GM18499 (cell line): ENCODE results near the gene MTSS2.

Experiments
- ATAC-seq: cut with Tn5 transposase; IDR thresholded peaks from one replicate; pipeline ENCODE4 v1.9.1; 2021; ENCODE audit warnings: moderate number of reproducible peaks; ENCODE audit not compliant: insufficient read depth, unreplicated experiment

Gene MTSS2

DNA sequence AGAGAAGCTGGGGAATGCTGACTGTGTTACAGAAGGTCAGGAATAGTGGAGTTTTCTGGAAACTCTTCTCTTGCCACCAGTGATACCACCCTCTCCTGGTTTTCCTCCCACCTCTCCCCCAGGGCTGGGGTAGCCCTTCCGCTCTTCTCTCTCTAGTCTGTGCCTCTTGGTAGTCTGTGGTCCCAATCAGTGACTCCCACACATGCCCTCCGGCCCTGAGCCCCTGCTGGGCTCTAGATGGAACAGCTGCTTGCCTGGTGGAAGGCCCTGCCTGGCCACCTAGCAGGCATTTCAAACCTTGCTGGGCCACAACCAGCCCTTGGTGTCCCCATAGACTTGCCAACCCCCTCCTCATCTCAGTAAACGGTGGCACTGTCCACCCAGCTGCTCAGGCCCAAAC lies 15.2 kb upstream of the MTSS2 start:
- ATAC-seq: no peak

DNA sequence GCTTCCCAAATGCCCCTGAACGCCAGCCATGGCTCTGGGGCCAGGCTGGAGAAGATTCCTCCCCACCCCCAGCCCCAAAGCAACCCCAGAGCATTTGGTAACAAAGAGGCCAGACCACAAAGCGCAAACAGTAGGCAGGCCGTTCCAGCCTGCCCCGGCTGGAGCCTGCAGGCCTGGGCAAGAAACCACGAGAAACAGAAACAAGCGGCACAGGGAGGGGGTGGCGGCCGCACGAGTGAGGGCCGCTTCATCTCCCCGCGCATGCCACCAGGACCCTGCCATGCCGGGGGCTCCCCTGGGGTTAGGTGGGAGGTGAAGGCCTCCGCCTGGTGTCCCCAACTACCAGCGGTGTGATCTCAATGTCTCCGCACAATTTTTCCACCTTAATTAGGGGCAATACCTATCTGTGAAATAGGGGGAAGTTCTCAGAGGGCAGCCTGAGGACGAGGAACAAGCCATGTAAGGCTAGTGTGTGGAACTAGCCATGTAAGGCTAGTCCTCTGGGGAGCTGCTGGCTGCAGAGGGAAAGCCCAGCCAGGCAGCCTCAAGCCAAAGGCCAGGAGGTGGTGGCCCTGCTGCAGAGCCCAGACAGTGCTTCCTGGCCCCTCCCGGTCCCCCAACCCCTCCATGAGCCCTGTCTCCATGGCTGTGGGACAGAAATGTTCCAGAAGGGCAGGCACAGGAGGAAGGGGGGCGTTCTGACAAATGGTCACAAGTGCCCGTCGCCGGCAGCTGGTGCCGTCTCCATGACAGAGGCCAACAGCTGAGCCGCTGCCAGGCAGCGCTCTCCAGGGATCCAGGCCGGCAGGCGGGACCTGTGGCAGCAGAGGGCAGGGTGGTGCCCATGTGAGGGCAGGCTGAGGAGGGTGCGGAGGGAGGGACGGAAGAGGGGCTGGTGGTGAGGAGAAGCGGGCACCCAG lies 14.5 kb upstream of the MTSS2 start:
- no peak for ATAC-seq

DNA sequence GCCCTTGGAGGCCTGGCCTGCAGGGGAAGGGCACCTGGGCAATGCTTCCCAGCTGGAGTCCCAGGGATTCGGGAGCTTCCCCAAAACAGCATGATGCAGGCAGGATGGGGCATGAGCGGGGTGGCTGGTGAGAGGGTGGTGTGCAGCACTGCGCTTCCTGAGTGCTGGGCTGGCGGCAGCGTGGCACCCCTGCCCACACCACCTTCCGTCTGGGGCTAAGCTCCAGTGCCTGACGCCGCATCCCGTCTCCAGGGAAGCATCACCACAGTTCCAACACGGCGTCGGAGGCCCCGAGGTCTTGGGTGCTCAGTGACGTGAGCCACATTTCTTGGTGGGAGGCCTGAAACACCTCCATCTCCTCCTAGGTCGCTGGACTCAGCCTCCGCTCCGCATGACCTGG lies 13.8 kb upstream of the MTSS2 start:
- no peak for ATAC-seq

DNA sequence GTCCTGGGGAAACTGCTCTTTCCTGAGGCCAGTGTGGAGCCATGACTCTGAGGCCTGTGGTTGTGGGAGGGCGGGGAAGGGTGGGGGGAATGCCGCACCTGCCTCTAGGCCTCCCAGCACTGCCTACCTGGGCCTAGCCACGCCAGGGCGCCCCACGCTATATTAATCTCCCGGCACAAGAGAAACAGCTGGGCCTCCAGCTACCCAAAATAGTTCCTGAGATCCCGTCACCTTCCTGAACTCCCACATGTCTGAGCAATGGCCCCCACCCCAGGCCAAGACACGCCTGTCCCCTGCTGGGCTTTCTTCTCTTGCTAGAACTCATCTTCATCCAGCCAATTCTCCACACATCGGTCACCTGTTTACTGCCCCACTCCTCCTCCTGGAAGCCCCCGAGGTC lies 13.0 kb upstream of the MTSS2 start:
- no peak for ATAC-seq

DNA sequence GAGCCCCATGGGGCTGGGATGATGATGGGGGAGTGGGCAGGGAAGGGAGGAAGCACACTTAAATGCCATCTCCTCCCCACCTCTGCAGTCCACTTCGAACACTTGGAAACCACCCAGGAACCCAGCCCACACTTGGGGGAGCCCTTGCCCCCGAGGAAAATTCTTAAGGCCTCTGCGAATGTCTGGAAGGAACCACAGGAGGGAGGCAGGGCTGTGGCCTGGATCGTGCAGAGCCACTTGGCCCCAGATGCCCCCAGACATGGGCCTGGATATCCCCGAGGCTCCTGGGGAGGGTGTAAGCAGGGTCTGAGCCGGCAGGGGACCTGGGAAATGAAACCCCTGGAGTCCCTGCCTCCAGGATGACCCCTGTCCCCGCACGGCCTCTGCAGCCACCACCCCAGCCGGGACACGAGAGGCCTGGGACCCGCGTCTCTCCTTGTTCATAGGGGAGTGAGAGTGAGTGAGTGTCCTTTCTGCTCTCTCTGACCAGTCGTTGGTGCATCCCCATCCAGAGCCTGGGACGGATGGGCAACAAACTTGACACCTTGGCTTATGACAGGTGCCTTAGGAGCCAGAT lies 11.8 kb upstream of the MTSS2 start:
- no peak for ATAC-seq

DNA sequence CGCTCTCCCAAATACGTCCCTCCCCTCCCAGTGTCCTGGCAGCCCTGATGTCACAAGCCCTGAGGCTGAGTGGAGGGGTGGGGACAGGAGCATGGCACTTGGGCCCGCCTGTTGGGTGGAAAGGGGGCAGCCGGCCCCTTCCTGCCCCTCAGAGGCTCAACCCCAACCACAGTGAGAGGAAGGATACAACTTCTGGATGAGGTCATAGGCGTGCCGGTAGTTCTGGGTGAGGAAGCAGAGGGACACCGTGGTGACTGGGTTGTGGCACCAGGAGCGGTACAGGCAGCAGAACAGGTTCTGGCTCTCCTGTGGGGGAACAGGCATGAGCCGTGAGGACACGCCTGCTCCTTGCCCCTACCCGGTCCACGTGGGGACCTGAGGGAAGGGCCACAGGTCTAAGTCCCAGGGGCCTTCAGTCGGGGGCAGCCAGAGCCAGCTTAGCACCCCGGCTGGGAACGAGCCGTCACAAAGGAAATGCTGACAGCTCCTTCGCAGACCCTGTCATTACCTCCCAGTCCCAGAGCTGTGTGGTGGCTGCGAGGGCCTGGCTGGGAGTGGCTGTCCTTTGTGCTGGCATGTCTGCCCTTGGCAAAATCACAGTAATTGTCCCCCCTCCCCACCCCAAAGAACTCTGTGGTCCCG lies 11.2 kb upstream of the MTSS2 start:
- no peak for ATAC-seq

DNA sequence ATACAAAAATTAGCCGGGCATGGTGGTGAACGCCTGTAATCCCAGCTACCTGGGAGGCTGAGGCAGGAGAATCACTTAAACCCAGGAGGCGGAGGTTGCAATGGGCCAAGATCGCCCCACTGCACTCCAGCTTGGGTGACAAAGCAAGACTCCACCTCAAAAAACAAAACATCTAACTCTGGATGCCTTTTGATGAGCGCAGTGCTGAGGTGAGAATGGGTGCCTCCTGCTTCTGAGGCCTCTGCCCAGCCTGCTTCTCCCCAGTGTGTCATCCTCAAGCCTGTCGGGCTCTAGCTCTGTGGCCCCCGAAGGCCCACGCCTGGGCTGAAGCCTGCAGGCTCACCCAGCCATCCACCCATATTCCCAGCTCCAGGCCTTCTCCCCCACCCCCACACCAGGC lies 10.5 kb upstream of the MTSS2 start:
- no peak for ATAC-seq

DNA sequence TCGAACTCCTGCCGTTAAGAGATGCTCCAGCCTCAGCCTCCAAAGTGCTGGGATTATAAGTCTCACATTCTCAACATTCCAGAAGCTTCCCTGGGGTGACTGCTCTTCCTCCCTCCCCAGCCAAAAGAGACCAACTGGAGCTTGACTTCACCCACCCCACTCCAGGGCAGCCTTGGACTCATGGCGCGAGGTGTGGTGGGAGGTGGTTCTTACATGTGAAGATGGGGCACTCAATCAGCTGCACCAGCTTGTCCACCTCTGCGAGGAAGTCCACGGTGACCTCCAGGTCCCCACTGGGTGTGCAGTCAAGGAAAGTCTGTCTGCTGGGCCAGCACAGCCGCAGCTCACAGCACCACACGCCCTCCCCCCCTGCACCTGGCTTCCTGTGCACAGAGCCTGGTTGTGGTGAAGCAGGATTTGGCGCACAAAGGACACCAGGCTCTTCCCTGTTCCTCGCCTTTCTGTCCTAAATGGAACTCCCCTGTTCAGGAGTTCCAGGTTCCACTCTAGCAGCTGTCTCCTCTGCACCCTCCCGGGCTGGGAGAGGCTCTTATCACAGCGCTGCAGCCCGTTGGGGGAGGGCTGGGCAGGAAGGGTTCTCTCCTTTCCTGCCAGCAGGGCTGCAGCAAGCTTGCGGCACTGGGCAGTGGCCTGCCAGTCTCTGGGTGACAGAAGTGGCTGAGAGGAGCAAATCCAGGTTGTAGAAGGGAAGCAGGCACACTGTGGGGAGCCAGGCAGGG lies 9.6 kb upstream of the MTSS2 start:
- ATAC-seq: no peak

DNA sequence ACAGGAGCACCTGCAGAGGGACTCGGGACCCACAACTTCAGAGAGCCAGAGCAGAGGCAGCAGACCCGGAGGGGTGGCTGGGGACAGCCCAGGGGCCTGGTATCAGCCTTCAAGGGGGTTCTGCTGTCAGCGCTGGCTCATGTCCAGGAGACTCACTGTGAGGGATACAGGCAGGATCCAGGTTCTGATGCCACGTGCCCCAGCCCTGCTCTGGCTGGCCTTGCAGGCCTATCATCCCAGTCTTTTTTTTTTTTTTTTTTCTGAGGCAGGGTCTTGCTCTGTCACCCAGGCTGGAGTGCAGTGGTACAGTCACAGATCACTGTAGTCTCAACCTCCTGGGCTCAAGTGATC lies 9.0 kb upstream of the MTSS2 start:
- ATAC-seq: no peak

DNA sequence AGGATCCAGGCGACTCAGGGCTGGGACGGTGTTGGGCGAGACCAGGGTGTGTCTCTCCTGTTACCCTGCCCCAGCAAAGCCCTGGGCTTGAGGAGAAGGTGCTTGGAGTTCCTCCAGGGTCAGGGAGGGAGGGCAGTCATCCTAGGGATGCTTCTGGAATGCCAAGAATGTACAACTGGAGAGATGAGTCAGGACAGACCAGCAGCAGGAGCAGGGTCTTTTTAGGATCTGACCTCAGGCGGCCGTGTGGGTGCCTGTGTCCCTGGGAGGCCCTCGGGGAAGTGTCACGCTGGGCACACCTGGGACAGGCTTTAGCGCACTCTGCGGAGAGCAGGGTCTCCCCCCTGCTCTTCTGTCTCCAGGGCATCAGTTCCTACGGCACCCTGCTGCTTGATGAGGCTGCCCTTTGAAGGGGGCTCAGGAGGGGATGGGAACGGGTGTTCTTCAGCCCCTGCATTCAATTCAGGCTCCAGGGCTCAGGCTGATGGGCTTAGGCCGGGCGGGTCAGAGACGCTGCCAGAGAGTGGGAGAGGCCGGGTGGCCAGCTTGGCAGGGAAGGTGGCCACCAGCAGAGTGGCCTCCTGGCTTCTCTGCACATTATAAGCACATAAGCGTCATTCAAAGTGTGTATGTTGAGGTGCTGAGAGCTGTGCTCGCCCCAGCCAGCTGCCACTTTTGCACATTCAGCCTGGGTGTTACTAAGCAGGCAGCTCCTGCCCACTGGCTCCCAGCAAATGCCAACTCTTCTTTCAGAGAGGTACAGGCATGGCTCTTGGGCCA lies 8.4 kb upstream of the MTSS2 start:
- ATAC-seq: no peak

DNA sequence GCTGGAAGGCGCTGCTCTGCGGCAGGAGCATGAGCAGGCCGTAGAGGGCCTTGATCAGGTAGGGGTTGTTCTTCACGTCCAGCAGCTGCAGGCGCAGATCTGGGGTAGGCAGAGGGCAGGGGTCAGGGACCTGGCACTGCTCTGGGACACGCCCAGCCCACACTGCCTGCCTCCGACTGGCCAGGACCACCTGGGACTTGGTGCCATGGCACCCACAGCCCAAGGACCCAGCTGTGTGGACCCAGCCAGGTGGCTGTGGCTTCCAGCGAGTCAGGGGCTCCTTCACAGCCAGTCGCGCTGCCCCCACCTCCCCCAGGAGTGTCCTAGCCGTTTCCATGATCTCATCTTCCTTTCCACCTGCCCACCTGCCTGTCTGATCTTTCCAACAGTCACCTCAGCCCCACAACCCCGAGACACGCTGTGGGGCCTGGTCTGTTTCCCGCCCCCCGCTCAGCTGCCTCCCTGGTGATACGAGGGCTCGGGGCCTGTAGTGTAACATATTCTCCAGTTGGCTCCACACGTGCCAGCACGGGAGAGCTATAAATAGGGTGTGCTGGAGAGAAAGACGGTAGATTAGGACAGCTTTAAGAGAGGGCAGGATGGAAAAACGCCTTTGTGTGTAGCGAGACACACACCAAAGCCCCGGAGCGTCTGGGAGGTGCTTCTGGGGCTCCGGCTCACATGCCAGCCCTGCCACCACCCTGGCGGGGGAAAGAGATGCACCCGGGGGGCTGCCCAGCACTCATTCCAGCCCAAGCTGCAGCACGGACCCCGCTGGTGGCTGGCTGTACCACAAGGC lies 7.2 kb upstream of the MTSS2 start:
- no peak for ATAC-seq

DNA sequence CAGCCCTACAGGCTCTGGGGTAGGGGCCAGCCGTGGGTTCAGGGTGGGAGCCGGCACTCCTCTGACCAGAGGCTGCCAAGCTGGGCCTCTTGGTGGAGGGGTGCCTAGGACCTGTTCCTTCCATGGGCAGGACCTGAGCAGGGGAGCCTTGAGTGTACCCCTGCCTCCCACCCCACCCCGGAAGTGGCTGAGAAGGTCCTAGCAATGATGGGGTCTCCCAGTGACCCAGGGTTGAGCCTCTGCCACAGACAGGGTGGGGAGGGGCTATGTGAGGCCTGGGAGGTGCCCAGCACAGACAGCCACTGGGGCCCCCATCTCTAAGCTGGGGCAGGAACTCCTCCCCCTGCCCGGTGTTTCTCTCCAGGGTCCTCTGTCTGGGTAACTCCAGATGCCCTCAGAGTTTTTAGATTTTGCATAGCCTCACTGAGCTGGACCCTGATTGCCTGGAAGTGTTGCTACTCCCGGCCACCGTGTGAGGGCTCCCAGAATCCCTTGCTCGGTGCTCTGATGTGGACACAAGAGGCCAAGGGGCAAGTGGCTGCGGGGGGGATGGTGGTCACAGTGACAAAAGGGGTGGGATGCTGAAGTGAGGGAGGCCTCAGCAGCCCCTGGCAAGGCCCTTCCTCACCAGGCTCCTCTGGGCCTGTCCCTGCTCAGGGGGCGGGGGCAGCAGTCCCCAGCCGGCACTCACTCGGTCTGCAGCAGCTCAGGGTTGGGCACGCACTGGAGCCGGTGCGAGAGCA lies 6.4 kb upstream of the MTSS2 start:
- no peak for ATAC-seq

DNA sequence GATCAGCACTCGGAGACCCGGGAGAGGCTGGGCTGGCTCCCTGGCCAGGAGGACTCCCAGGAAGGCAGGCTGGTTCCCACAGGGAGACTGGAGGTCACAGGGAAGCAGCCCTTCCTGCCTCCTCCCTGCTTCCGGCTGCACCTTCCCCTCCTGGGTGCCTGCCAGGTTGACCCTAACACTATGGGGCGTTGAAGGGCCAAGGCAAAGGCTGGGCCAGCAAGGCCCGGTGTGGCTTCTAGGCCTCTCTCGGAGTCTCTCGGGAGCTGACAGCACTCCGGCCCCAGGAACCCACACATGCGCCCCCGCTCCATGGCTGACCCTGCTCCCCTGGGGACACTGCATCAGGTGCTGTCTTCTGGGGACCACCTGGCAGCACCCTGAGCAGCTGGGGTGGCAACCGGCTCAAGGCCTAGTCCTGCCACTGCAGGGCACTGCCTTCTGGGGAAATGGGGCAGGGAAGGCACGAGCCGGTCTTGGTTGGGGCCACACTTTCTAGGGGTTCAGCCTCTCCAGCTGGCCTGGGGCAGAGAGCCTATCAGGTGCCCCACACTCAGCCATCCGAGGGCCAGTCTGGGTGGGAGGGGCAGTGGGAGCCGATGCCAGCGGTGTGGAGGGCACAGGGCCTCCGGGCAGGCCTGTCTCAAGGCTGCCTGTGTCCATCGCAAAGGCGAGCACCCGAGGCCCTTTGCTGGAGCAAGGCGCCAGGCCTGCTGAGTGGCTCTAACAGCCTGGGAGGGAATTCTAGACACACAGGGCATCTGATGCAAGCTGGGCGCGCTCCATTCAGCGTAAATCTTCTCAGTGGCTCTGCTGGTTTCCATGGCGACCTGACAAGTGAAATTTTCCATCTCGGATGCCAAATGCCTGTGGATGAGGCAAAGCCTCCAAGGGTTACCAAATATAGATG lies 5.6 kb upstream of the MTSS2 start:
- ATAC-seq: no peak

DNA sequence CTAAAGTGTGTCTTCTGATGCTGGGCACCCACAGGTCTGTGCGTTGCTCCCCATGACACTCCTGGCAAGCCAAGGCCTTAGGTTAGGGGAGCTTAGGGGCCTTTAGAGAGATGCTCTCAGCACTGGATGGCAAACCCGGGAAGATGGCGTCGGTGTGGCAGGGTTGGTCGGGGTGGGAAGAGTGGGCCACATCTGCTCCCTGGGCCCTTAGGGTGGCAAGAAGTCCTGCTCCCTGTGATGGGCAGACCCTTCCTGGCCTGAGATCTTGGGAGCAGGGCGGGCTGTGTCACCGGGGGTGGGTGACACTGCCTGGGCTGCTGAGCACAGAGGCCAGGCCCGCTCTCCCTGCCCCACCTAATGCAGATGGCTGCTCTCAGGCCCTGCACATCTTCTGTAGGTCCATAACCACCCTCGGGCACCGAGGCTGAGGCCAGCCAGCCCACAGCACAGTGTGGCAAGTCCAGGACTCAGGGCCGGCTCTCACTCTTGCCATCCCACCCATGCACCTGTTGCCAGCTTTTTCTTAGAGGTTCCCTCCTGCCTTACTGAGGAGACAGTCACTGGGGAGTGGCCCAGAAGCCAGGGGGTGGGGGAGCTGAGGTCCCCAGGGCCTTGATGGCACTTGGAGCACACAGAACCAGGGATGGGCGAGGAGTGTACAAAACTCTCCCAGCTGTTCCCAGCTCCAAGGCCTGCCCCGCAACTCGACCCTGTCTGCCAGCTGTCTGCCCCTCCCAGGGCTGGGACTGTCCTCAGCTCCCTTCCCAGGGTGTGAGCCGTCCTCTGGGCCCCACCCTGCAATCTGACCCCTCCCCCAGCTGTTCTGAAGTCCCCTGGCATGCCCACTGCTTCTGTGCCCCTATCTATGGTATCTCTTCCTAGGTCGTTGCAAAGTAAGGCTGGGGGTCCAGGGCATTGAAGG lies 4.4 kb upstream of the MTSS2 start:
- ATAC-seq: no peak

DNA sequence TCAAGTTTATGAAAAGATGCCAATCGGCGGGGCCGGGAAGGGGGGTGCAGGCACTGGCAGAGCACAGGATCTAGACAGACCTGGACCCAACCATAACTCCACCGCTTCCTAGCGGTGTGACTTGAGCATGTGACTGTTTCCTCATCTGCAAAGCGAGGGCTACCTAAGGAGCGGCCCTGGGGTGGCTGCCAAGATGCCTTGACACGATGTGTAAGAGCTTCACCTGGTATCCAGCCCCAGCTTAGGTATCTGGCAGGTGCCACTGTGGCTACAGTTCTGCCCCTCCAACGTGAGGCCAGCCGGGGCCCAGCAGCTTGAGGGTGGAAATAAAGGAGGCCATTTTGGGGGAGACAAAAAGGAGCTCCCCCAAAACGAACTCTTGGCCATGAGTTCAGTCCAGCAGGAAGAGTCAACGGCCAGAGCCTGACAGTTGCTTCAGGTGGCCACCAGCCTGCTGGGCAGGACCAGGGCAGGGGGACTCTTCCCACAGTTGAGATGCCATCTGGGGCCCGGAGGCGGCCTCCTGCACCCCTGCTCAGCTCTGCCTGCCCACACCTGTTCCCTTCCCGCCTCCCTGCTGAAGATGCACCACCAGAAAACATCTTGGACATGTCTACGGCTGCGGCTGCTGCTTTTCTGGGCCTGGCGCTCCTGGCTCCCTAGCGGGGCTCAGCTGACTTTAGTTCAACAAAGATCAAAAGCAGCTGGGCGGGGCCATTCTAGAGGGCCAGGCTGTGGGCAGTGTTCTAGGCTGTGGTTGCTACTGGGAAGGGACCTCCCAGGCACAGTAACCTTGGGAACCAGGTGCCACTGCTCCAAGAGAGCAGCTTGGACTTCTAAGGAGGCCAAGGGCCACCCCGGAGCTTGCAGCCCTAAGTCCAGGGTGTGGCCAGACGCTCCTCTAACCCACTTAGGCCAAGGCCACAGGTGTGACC lies 3.4 kb upstream of the MTSS2 start:
- no peak for ATAC-seq
